Stimulated activated CD8-positive, alpha-beta memory T cell treated with anti-CD3 and anti-CD28 coated beads, Interleukin-7, amount 100 ng/mL, for 1 hour (primary cell): ENCODE measurements around the gene DBT.
"Not testable (repeated sequence)": the region's sequence is repeated elsewhere in the genome, so short reads cannot be mapped to it uniquely, and the experiment has no call there.

Experiments
- DNase-seq, 2 donors: peaks; one replicate each; pipeline ENCODE4 v3.0.0-alpha.2; 2020; ENCODE audit warnings: low read depth in 2 of 2

DBT gene

DNA sequence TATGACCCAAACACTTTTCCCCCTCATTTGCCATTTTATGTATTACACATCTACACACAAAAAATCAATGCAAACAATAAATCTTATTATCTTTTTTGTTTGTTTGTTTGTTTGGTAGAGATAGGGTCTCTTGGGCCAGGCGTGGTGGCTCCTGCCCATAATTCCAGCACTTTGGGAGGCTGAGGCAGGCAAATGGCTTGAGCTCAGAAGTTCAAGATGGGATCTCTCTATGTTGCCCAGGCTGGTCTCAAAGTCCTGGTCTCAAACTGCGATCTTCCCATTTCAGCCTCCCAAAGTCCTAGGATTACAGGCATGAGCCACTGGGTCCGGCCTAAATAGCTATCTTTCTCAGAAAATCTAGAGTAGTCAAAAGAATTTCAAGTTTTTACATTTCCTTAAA is 1.2 kb upstream of the DBT start:
- no peak for DNase-seq

DNA sequence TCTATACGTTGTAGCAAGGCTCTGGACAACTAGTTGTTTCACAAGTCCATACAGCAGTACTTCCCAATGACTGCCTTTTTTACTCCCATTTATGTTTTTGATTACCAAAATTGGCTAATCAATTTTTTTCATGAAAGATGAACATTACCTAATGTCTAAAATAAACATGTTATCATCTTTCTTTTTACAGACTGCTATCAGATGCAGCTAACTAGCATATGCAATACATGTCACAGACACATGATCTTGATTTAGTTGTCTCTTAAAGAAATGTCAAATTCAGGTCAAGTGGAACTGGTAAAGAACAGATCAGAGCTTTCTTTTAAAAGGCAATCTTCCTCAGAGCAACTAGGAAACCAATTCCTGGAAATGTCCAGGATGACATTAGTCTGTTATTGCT is 630 bp upstream of the DBT start:
- DNase-seq: no peak

DNA sequence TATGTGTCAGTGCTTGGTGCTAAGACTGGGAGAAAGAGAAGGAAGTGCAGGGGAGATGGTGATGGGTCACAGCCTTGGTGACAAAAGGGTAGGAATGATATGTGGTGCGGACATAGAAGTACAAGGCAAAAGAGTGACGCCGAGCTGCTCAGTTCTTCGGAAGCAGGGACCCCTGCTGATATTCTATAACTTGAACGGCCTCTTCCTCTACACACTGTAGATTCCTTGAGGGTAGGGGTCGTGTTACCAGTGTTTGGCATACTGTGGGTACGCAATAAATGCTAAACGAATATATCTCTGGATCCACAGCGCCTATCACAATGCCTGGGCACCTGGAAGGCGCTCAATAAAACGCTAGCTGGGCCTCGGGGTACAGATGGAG is 488 bp downstream of the DBT start:
- no peak for DNase-seq

DNA sequence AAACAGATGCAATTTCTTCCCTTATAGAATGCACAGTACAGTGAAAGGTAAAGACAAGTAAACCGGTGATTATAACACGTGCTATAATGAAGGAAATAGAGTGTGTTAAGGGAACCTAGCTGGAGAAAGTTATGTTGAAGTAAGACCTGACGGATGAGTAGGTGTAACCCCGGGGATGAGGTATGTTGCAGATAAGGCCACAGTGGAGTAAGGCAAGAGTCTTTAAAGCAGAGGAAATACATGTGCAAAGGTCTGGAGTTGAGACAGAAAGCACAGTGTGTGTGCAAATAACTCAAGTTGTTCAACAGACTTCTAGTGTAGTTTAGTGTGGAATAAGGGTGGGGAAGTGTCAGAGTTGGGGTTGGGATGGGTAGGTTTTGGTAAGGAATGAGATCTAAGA is 2.9 kb downstream of the DBT start:
- no peak for DNase-seq

DNA sequence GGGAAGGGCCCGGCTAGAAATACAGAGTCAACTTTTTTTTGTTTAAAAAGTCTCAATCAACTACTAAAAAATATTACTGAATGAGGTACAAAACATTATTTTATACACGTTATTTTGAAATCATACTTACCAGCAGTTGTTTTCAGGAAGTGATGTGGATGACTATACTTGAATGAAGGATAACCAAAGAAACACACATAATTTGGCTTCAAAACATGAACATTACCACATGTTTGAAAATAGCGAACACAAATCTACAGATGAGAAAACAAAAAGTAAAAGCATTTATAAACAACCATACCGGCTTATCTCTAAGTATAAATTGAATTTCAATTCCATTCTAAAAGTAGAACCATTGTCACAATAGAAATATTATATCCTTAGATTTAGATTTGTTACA is 9.0 kb downstream of the DBT start:
- no peak for DNase-seq

GRCh38 chr1:100239961-100240360 is 9.7 kb downstream of the DBT start:
- DNase-seq: no peak

DNA sequence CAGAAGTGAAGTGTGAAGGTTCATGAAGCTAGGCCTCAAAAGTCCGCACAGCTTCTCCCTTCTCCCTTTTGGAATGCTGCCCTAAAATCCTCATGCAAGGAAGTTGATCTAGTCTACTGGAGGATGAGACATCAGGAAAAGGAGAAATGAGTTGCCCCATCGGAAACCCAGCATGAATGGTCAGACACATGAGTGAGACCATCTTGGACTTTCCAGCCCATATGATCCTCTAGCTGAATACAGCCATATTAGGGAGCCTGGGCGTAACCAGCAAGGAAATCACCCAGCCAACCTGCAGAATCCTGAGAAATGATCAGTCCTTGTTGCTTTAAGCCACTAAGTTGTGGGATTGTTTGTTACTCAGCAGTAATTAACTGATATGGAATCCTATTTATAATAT is 12.5 kb downstream of the DBT start:
- no peak for DNase-seq

- DNase-seq: no peak
Observed at GRCh38 chr1:100234432-100234831, 15.2 kb downstream of the DBT start.

- DNase-seq: not testable (repeated sequence)
Observed at GRCh38 chr1:100233566-100233965, 16.1 kb downstream of the DBT start.

DNA sequence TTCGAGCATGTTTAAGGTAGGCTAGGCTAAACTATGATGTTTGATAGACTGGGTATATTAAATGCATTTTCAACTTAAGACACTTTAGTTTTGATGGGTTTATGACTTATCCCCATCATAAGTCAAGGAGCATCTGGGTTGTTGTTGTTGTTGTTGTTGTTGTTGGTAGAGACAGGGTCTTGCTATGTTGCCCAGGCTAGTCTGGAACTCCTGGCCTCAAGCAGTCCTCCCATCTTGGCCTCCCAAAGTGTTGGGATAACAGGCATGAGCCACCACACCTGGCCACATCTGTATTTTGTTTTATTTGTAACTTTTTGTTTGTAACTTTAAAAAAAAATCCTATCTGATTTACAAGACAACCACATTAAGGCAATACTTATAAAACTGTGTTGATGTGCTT is 17.5 kb downstream of the DBT start:
- DNase-seq: no peak

- no peak for DNase-seq
Observed at GRCh38 chr1:100231721-100232120, 17.9 kb downstream of the DBT start.

DNA sequence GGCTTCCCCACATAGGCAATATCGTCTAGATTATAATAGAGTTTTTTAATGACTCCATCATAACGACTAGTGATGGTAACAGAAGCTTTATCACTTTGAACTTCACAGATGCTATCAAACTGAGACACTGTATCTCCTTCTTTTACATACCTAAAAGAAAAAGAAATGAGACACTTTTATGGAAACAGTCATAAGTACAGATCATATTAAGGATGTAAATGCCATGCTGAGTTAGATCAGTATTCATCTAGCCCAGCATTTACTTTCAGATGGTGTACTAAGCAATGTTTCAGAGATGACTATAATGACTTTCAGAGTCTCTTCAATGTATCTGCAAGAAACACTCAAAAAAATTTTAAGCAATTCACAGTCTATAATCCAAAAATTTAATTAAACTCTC is 18.9 kb downstream of the DBT start:
- no peak for DNase-seq

- no peak for DNase-seq
Observed at GRCh38 chr1:100229681-100230443, 19.8 kb downstream of the DBT start.

DNA sequence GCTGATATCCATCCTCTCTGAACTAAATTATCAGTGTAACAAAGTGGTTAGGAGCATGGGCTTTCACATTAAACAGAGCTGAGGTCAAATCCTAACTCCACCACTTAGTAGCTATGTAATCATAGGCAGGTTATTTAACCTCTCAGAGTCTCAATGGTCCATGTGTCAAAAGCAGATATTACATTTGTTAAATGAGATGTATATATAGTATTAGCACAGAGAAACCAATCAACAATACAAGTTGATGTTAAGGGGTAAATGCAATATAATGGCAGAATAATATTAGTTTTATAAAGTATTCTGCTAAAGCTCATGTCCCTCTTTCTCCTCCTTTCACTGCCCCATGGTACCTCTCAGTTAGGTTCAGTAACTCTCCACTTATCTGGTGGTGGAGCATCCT is 27.2 kb downstream of the DBT start:
- no peak for DNase-seq

DNA sequence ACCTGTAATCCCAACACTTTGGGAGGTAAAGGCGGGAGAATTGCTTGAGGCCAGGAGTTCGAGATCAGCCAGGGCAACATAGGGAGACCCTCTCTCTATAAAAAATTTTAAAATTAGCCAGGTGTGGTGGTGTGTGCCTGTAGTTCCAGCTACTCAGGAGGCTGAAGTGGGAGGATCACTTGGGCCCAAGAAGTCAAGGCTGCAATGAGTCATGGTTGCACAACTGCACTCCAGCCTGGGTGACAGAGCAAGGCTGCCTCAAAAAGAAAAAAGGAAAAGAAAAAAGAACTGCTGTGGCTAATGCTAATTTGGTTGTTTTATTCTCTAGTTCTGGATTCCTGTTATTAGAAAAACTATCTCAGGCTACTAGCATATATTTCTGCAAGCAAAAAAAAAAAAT is 29.8 kb downstream of the DBT start:
- DNase-seq: no peak

- DNase-seq: no peak
Observed at GRCh38 chr1:100219457-100219856, 30.2 kb downstream of the DBT start.

DNA sequence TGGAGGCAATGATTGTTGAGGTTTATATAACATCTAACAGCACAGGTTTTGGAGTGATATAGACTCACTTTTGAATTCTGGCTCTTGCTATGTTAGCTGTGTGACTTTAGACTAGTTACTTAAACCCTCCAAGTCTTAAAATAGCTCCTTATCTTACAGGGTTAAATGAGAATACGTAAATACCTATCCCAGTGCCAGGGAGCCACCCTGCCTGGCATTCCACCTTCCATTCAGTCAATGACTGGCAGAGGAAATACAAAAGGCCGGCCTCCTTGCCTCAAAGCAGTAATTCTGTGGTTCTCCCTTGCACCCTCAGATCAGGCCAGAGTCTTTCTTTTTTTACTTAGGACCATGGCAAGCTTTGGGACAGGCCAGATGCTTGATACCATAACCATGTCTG is 31.8 kb downstream of the DBT start:
- DNase-seq: no peak

GRCh38 chr1:100215101-100215500 is 34.5 kb downstream of the DBT start:
- no peak for DNase-seq

- DNase-seq: no peak
Observed at GRCh38 chr1:100213141-100213540, 36.5 kb downstream of the DBT start.

GRCh38 chr1:100206301-100206700 is 43.3 kb downstream of the DBT start:
- DNase-seq: no peak

DNA sequence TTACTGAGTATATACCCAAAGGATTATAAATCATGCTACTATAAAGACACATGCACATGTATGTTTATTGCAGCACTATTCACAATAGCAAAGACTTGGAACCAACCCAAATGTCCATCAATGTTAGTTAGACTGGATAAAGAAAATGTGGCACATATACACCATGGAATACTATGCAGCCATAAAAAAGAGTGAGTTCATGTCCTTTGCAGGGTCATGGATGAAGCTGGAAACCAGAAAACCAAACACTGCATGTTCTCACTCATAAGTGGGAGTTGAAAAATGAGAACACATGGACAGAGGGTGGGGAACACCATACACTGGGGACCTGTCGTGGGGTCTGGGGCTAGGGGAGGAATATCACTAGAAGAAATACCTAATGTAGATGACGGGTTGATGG is 44.0 kb downstream of the DBT start:
- DNase-seq: not testable (repeated sequence)

DNA sequence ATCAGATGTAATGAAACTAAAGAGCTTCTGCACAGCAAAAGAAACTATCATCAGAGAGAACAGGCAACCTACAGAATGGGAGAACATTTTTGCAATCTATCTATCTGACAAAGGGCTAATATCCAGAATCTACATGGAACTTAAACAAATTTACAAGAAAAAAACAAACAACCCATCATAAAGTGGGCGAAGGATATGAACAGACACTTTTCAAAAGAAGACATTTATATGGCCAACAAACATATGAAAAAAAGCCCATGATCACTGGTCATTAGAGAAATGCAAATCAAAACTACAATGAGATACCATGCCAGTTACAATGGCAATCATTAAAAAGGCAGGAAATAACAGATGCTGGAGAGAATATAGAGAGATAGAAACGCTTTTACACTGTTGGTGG is 44.5 kb downstream of the DBT start:
- DNase-seq: not testable (repeated sequence)

GRCh38 chr1:100202703-100203102 is 46.9 kb downstream of the DBT start:
- DNase-seq: not testable (repeated sequence)

DNA sequence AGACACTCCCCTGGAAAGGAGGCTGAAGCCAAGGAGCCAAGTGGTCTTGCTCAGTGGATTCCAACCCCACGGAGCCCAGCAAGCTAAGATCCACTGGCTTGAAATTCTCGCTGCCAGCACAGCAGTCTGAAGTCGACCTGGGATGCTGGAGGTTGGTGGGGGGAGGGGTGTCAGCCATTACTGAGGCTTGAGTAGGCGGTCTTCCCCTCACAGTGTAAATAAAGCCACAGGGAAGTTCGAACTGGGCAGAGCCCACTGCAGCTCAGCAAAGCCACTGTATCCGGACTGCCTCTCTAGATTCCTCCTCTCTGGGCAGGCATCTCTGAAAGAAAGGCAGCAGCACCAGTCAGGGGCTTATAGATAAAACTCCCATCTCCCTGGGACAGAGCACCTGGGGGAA is 49.6 kb downstream of the DBT start:
- not testable (repeated sequence) for DNase-seq
